K562 (cell line): ENCODE measurements around the gene RGMB. TPM values are rescaled to one million over a fixed set of nuclear protein-coding genes. Genes with fewer than 3 reads are reported as not detected.

Source experiments
- ATAC-seq: fragments of 200-7000 bp; cut with Tn5 transposase; 3 replicates; pipeline ENCODE4 v1.9.1; 2020; ENCODE audit warnings: moderate library complexity
- BruUV-seq: library from RNA; stranded (reverse); fragments of 400-500 nt; replicated peaks from 2 replicates; lab custom pipeline; 2021; lab: Mats Ljungman, UMichigan
- CTCF ChIA-PET: fragments of 300-600 bp; formaldehyde crosslinking; extraction: SDS; loops from one replicate; lab custom pipeline; 2021; ENCODE audit warnings: low intra/inter-chr PET ratio; lab: Yijun Ruan, JAX
- POLR2A ChIA-PET: fragments of 300-600, 350-650 bp; sonication (Branson Sonifier 250); formaldehyde crosslinking; extraction: SDS; loops from one replicate; lab custom pipeline; 2021; ENCODE audit warnings: antibody characterized with exemption, inconsistent platforms; lab: Yijun Ruan, JAX
- DNase-seq, 4 experiments: peaks; one replicate each; pipeline versions ENCODE4 v3.0.0 to v3.0.0-alpha.2; 2011 to 2018; ENCODE audit warnings: low spot score in 3 of 4, mixed read lengths in 3 of 4; ENCODE audit errors: extremely low read depth in 1 of 4
- FAIRE-seq: peaks from 2 replicates; lab custom pipeline; 2011; peaks lifted over from hg19 to GRCh38; lab: Jason Lieb, UNC
- H2AFZ ChIP-seq: 2 replicates; pipeline ENCODE4 v1.6.0; 2011; ENCODE audit warnings: low read depth, low read length, control low read depth, inconsistent platforms
- H3K27ac ChIP-seq: fragments of 200-600 bp; 3 replicates; pipeline ENCODE4 v1.8.0; 2011; ENCODE audit warnings: low read depth, mild to moderate bottlenecking, control low read depth, inconsistent platforms, low read length, moderate library complexity, mixed read lengths; ENCODE audit errors: extremely low read depth
- H3K27me3 ChIP-seq, 2 experiments: fragments of 300-600 bp in 1 of 2; 2 replicates in 1 of 2; 3 replicates in 1 of 2; pipeline versions ENCODE4 v1.6.0 to v1.8.0; 2011; ENCODE audit warnings: inconsistent platforms in 2 of 2, low read length in 2 of 2, mild to moderate bottlenecking in 1 of 2, mixed read lengths in 1 of 2, moderate library complexity in 1 of 2; ENCODE audit not compliant: control insufficient read depth in 2 of 2, insufficient read depth in 2 of 2
- H3K36me3 ChIP-seq: fragments of 300-600 bp; 3 replicates; pipeline ENCODE4 v1.8.0; 2011; ENCODE audit warnings: mild to moderate bottlenecking, low read length, inconsistent platforms; ENCODE audit not compliant: control insufficient read depth, insufficient read depth
- H3K4me1 ChIP-seq, 2 experiments: fragments of 200-600 bp in 1 of 2; replicated peaks in 1 of 2; 2 replicates in 1 of 2; 3 replicates in 1 of 2; pipeline versions ENCODE4 v1.5.1 to v1.8.0; 2011; ENCODE audit warnings: inconsistent platforms in 2 of 2, low read length in 2 of 2, mild to moderate bottlenecking in 1 of 2, mixed read lengths in 1 of 2, moderate library complexity in 1 of 2; ENCODE audit not compliant: control insufficient read depth in 2 of 2, insufficient read depth in 2 of 2
- H3K4me2 ChIP-seq: 2 replicates; pipeline ENCODE4 v1.6.1; 2011; ENCODE audit warnings: low read length, control low read depth, inconsistent platforms, mixed read lengths; ENCODE audit not compliant: insufficient read depth
- H3K4me3 ChIP-seq: fragments of 200-600 bp; sonication (generic), shearing (Covaris generic); 2 replicates; pipeline ENCODE4 v1.5.1; 2016; ENCODE audit warnings: control low read depth, inconsistent platforms
- H3K79me2 ChIP-seq: fragments of 200-600 bp; 3 replicates; pipeline ENCODE4 v1.8.0; 2011; ENCODE audit warnings: low read length, inconsistent platforms; ENCODE audit not compliant: control insufficient read depth, insufficient read depth
- H3K9ac ChIP-seq, 2 experiments: 2 replicates each; pipeline versions ENCODE4 v1.6.0 to v1.6.1; 2011; ENCODE audit warnings: low read depth in 2 of 2, low read length in 2 of 2, control low read depth in 1 of 2, inconsistent platforms in 1 of 2, mild to moderate bottlenecking in 1 of 2, mixed read lengths in 1 of 2; ENCODE audit not compliant: insufficient read depth in 1 of 2
- H3K9me1 ChIP-seq: one replicate; pipeline ENCODE4 v1.6.0; 2011; ENCODE audit warnings: inconsistent platforms, mild to moderate bottlenecking, low read length, moderate library complexity; ENCODE audit not compliant: control insufficient read depth, insufficient read depth
- H3K9me3 ChIP-seq: replicated peaks from 2 replicates; pipeline ENCODE4 v1.5.1; 2011; ENCODE audit warnings: low read depth, low read length, inconsistent platforms; ENCODE audit not compliant: control insufficient read depth, insufficient read depth
- H4K20me1 ChIP-seq: replicated peaks from 2 replicates; pipeline ENCODE4 v1.6.1; 2011; ENCODE audit warnings: low read length, inconsistent platforms, mixed read lengths; ENCODE audit not compliant: control insufficient read depth, insufficient read depth
- KLF6 ChIP-seq: fragments of 250-450 bp; sonication (Bioruptor Pico); IDR thresholded peaks from 2 replicates; pipeline ENCODE4 v1.4.0; 2020; ENCODE audit warnings: mild to moderate bottlenecking, moderate library complexity, borderline replicate concordance
- MBD1 ChIP-seq: fragments of 250-450 bp; sonication (Bioruptor Pico); IDR thresholded peaks from 2 replicates; pipeline ENCODE4 v1.8.0; 2022; ENCODE audit warnings: inconsistent platforms
- SNIP1 ChIP-seq: fragments of 450-650 bp; IDR thresholded peaks from 2 replicates; pipeline ENCODE4 v1.7.1; 2017; ENCODE audit warnings: low read depth, mild to moderate bottlenecking
- USF2 ChIP-seq: sonication (generic); formaldehyde crosslinking; IDR thresholded peaks from 2 replicates; pipeline ENCODE4 v1.5.0; 2020; ENCODE audit warnings: missing genetic modification reagents
- ZNF282 ChIP-seq: sonication (generic); formaldehyde crosslinking; IDR thresholded peaks from 2 replicates; pipeline ENCODE4 v1.8.1; 2023; ENCODE audit warnings: missing genetic modification reagents
- ZNF79 ChIP-seq: fragments of 250-450 bp; sonication (Bioruptor Pico); IDR thresholded peaks from 2 replicates; pipeline ENCODE4 v1.4.0; 2020; ENCODE audit warnings: low read depth, mild to moderate bottlenecking, moderate library complexity
- WGBS: fragments of 100-300 bp; shearing (Covaris generic); methylation state at CpG from one replicate; pipeline ENCODE4 v1.1.6; 2016; ENCODE audit warnings: low coverage, mixed read lengths; ENCODE audit not compliant: insufficient coverage; ENCODE audit errors: missing lambda C conversion rate; 5-methylcytosine and 5-hydroxymethylcytosine counted together
- in situ Hi-C: fragments of 300-500 bp; cut with MboI; formaldehyde crosslinking; loops from 4 replicates; pipeline ENCODE4 v1.15.0; 2018; ENCODE audit warnings: inconsistent platforms, mixed read lengths
- intact Hi-C: fragments of 100-400 bp; cut with micrococcal nuclease; formaldehyde crosslinking; loops from 2 replicates; pipeline ENCODE4 v1.14.2; 2022
- polyA plus RNA-seq, 8 experiments: library from polyadenylated mRNA; depleted of rRNA in 4 of 8; stranded (reverse) in 5 of 8; unstranded in 3 of 8; fragments of >200 nt; fragmentation: Nextera tagmentation in 2 of 8; fragmentation: Illumina TruSeq in 1 of 8; extraction: Ambion mirVana in 2 of 8; extraction: Trizol in 1 of 8; gene quantifications; 2 replicates each; pipeline versions ENCODE4 v1.2.1 to v1.2.3, GENCODE V29; 2011 to 2014; ENCODE audit warnings: inconsistent platforms in 1 of 8, missing spikeins in 1 of 8
- total RNA-seq, 7 experiments: library from RNA; depleted of rRNA in 6 of 7; stranded (reverse); fragments of >200 nt in 6 of 7; fragmentation: Illumina TruSeq in 2 of 7; extraction: Trizol in 2 of 7; gene quantifications; 2 replicates each; pipeline versions ENCODE4 v1.2.1 to v1.2.3, GENCODE V29; 2011 to 2021; ENCODE audit warnings: low replicate concordance in 1 of 7
- TF ChIP-seq, protein P1 (sequence below): sonication (generic); formaldehyde crosslinking; IDR thresholded peaks from 2 replicates; pipeline ENCODE4 v1.8.0; 2022; ENCODE audit warnings: missing genetic modification reagents, mild to moderate bottlenecking, borderline replicate concordance
- TF ChIP-seq, protein P2 (sequence below): fragments of 450-650 bp; formaldehyde crosslinking; IDR thresholded peaks from 2 replicates; pipeline ENCODE4 v1.4.0; 2020; ENCODE audit warnings: mild to moderate bottlenecking, mixed read lengths

RGMB gene
- total and polyA plus RNA-seq, 9 of the 15 experiments (the other 6 are each of a cell fraction or from before 2014, with no cell fraction given): 0.03 to 0.38 TPM; not detected in 7

DNA sequence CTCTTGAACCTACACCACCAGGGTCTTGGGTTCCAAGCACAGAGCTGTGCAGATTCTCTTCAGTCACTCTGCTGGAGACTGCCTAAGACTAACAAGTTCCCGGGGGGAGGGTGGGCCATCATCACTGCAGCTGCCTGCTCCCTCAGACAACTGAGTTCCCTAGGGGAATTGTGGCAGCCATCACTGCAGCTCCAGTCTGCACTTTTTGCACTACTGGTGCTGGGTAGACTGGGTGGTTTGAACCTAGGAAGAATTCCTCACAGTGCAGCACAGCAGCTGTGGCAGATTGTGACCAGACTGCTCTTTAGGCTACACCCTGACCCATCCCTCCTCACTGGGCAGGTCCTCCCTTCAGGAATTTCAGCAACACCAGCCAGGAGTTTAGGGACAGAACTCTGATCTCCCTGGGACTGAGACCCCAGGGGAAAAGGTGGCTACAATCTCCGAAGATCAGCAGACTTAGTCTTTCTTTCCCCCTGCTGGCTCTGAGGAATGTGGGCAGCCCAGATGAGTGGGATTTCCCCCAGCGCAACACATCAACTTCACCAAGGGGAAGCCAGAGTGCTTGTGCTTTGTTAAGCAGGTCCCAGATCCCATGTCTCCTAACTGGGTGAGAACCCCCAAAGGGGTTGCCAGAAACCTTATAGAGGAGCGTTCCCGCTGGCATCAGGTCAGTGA lies 30.9 kb upstream of the RGMB start:
- ChIA-PET POLR2A (interaction anchor here (0.6 to 0.7 kb wide), 2 partner anchors 63 to 357 kb away, joined by 3 read pairs; no protein-coding TSS in a partner anchor), CTCF (no interaction called here)
- no peaks in the 10 kb centered on the region for H4K20me1 ChIP-seq
- H3K36me3 ChIP-seq: no peaks in the 10 kb centered on the region
- H3K9me1 ChIP-seq: no peaks in the 10 kb centered on the region
- H3K4me3 ChIP-seq: no peak overlapping the region
- FAIRE-seq (no peak), DNase-seq (no peak), ATAC-seq (no peak)
- in situ Hi-C loops: no loop called here
- no peak overlapping the region for H3K27ac ChIP-seq
- TF ChIP-seq, protein P1, sequence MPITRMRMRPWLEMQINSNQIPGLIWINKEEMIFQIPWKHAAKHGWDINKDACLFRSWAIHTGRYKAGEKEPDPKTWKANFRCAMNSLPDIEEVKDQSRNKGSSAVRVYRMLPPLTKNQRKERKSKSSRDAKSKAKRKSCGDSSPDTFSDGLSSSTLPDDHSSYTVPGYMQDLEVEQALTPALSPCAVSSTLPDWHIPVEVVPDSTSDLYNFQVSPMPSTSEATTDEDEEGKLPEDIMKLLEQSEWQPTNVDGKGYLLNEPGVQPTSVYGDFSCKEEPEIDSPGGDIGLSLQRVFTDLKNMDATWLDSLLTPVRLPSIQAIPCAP: no peak
- no peak for TF ChIP-seq ZNF79
- no peak for TF ChIP-seq USF2 (CRISPR knock-in tag)
- no peak for TF ChIP-seq KLF6 (CRISPR knock-in tag)
- TF ChIP-seq ZNF282 (CRISPR knock-in tag): no peak
- TF ChIP-seq, protein P2, sequence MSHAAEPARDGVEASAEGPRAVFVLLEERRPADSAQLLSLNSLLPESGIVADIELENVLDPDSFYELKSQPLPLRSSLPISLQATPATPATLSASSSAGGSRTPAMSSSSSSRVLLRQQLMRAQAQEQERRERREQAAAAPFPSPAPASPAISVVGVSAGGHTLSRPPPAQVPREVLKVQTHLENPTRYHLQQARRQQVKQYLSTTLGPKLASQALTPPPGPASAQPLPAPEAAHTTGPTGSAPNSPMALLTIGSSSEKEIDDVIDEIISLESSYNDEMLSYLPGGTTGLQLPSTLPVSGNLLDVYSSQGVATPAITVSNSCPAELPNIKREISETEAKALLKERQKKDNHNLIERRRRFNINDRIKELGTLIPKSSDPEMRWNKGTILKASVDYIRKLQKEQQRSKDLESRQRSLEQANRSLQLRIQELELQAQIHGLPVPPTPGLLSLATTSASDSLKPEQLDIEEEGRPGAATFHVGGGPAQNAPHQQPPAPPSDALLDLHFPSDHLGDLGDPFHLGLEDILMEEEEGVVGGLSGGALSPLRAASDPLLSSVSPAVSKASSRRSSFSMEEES (CRISPR knock-in tag): no peak
- TF ChIP-seq MBD1 (CRISPR knock-in tag): no peak
- no peak for TF ChIP-seq SNIP1
- H3K4me2 ChIP-seq: no peak overlapping the region
- WGBS: 0% methylated on average over 5 of the region's 5 CpGs
- H3K9me3 ChIP-seq: no peaks in the 10 kb centered on the region
- H3K4me1 ChIP-seq: no peaks in the 10 kb centered on the region
- no peaks in the 10 kb centered on the region for H3K79me2 ChIP-seq
- no peaks in the 10 kb centered on the region for H3K27me3 ChIP-seq
- H3K9ac ChIP-seq: no peak overlapping the region
- H2AFZ ChIP-seq: no peak overlapping the region
- no TSS peak for BruUV-seq
- intact Hi-C loops: no loop called here
